T-helper 1 cell treated with Interleukin-12 subunit alpha and Interleukin-12 subunit beta and Interleukin-4 antibody, amounts not matched to agents 30 μg/mL and 1 μg/mL, for 36 hours (primary cell): Measurements from ENCODE around the gene RYR3.

ENCODE experiments used
- H3K27ac Mint-ChIP-seq: one replicate; pipeline ENCODE4 v1.8.0; 2021; ENCODE audit warnings: mild to moderate bottlenecking, mixed read lengths
- H3K27me3 Mint-ChIP-seq: one replicate; pipeline ENCODE4 v1.8.0; 2021; ENCODE audit warnings: low read depth, mixed read lengths
- H3K36me3 Mint-ChIP-seq: one replicate; pipeline ENCODE4 v1.8.0; 2021; ENCODE audit warnings: low read depth, mixed read lengths
- H3K4me1 Mint-ChIP-seq: one replicate; pipeline ENCODE4 v1.8.0; 2021; ENCODE audit warnings: low read depth, mixed read lengths
- H3K4me3 Mint-ChIP-seq: one replicate; pipeline ENCODE4 v1.8.0; 2021; ENCODE audit warnings: mild to moderate bottlenecking, moderate library complexity, mixed read lengths
- H3K9me3 Mint-ChIP-seq: one replicate; pipeline ENCODE4 v1.8.0; 2021; ENCODE audit warnings: mixed read lengths

RYR3 gene

GRCh38 chr15:33460166-33460805, 149.5 kb downstream of the RYR3 start:
- Mint-ChIP-seq H3K27me3 (no peaks in the 10 kb centered on the region), H3K4me1 (no peaks in the 10 kb centered on the region), H3K4me3 (no peak overlapping the region), H3K36me3 (no peaks in the 10 kb centered on the region), H3K9me3 (no peaks in the 10 kb centered on the region), H3K27ac (no peak overlapping the region)

GRCh38 chr15:33461671-33462070, 150.9 kb downstream of the RYR3 start:
- no peak overlapping the region for H3K27ac Mint-ChIP-seq
- H3K4me3 Mint-ChIP-seq = no peak overlapping the region

GRCh38 chr15:33467146-33467815, 156.5 kb downstream of the RYR3 start:
- no peak overlapping the region for H3K4me3 Mint-ChIP-seq
- no peaks in the 10 kb centered on the region for H3K4me1 Mint-ChIP-seq
- H3K36me3 Mint-ChIP-seq = no peaks in the 10 kb centered on the region
- H3K27me3 Mint-ChIP-seq = no peaks in the 10 kb centered on the region
- no peak overlapping the region for H3K27ac Mint-ChIP-seq
- H3K9me3 Mint-ChIP-seq = no peaks in the 10 kb centered on the region

More at GRCh38 chr15:33461671-33462070, 150.9 kb downstream of the RYR3 start:
- H3K4me1 Mint-ChIP-seq = no peaks in the 10 kb centered on the region
- H3K27me3 Mint-ChIP-seq = no peaks in the 10 kb centered on the region
- no peaks in the 10 kb centered on the region for H3K9me3 Mint-ChIP-seq
- H3K36me3 Mint-ChIP-seq = no peaks in the 10 kb centered on the region

- Mint-ChIP-seq H3K4me3 (no peak overlapping the region), H3K4me1 (no peaks in the 10 kb centered on the region), H3K9me3 (no peaks in the 10 kb centered on the region), H3K36me3 (no peaks in the 10 kb centered on the region), H3K27me3 (no peaks in the 10 kb centered on the region), H3K27ac (no peak overlapping the region)
These were observed 157.0 kb downstream of the RYR3 start for GRCh38 chr15:33467816-33468163.

- Mint-ChIP-seq H3K9me3 (no peaks in the 10 kb centered on the region), H3K27me3 (no peaks in the 10 kb centered on the region), H3K4me3 (no peak overlapping the region), H3K27ac (no peak overlapping the region), H3K4me1 (no peaks in the 10 kb centered on the region), H3K36me3 (no peaks in the 10 kb centered on the region)
These were observed 158.0 kb downstream of the RYR3 start for GRCh38 chr15:33468740-33469139.

- no peak overlapping the region for H3K27ac Mint-ChIP-seq
- no peak overlapping the region for H3K4me3 Mint-ChIP-seq
- H3K27me3 Mint-ChIP-seq = no peaks in the 10 kb centered on the region
- H3K9me3 Mint-ChIP-seq = no peaks in the 10 kb centered on the region
- no peaks in the 10 kb centered on the region for H3K36me3 Mint-ChIP-seq
- no peaks in the 10 kb centered on the region for H3K4me1 Mint-ChIP-seq
These were observed 162.2 kb downstream of the RYR3 start for GRCh38 chr15:33473005-33473404.

GRCh38 chr15:33473714-33474113, 162.9 kb downstream of the RYR3 start:
- Mint-ChIP-seq H3K9me3 (no peaks in the 10 kb centered on the region), H3K4me1 (no peaks in the 10 kb centered on the region), H3K27me3 (no peaks in the 10 kb centered on the region), H3K36me3 (no peaks in the 10 kb centered on the region), H3K4me3 (no peak overlapping the region), H3K27ac (no peak overlapping the region)

GRCh38 chr15:33476076-33476475, 165.3 kb downstream of the RYR3 start:
- H3K4me3 Mint-ChIP-seq = no peak overlapping the region
- no peaks in the 10 kb centered on the region for H3K9me3 Mint-ChIP-seq
- no peaks in the 10 kb centered on the region for H3K36me3 Mint-ChIP-seq
- H3K4me1 Mint-ChIP-seq = no peaks in the 10 kb centered on the region
- H3K27ac Mint-ChIP-seq = no peak overlapping the region
- H3K27me3 Mint-ChIP-seq = no peaks in the 10 kb centered on the region

GRCh38 chr15:33476908-33477307, 166.1 kb downstream of the RYR3 start:
- Mint-ChIP-seq H3K4me1 (no peaks in the 10 kb centered on the region), H3K36me3 (no peaks in the 10 kb centered on the region), H3K9me3 (no peaks in the 10 kb centered on the region), H3K4me3 (no peak overlapping the region), H3K27me3 (no peaks in the 10 kb centered on the region), H3K27ac (no peak overlapping the region)

- Mint-ChIP-seq H3K9me3 (peaks cover 7% of the 10 kb centered on the region), H3K4me3 (no peak overlapping the region), H3K36me3 (no peaks in the 10 kb centered on the region), H3K27me3 (no peaks in the 10 kb centered on the region), H3K4me1 (no peaks in the 10 kb centered on the region), H3K27ac (no peak overlapping the region)
These were observed 178.6 kb downstream of the RYR3 start for GRCh38 chr15:33489335-33489734.

- Mint-ChIP-seq H3K4me1 (no peaks in the 10 kb centered on the region), H3K27ac (no peak overlapping the region), H3K9me3 (peaks cover 7% of the 10 kb centered on the region), H3K36me3 (no peaks in the 10 kb centered on the region), H3K4me3 (no peak overlapping the region), H3K27me3 (no peaks in the 10 kb centered on the region)
These were observed 179.9 kb downstream of the RYR3 start for GRCh38 chr15:33490703-33491102.

GRCh38 chr15:33492434-33493052, 181.8 kb downstream of the RYR3 start:
- peaks cover 7% of the 10 kb centered on the region for H3K9me3 Mint-ChIP-seq
- no peaks in the 10 kb centered on the region for H3K4me1 Mint-ChIP-seq
- no peaks in the 10 kb centered on the region for H3K27me3 Mint-ChIP-seq
- no peaks in the 10 kb centered on the region for H3K36me3 Mint-ChIP-seq
- H3K27ac Mint-ChIP-seq = no peak overlapping the region
- no peak overlapping the region for H3K4me3 Mint-ChIP-seq

- peaks cover 5% of the 10 kb centered on the region for H3K9me3 Mint-ChIP-seq
- no peak overlapping the region for H3K4me3 Mint-ChIP-seq
- H3K27me3 Mint-ChIP-seq = no peaks in the 10 kb centered on the region
- H3K4me1 Mint-ChIP-seq = no peaks in the 10 kb centered on the region
- no peaks in the 10 kb centered on the region for H3K36me3 Mint-ChIP-seq
- H3K27ac Mint-ChIP-seq = no peak overlapping the region
These were observed 183.5 kb downstream of the RYR3 start for GRCh38 chr15:33494306-33494705.

- Mint-ChIP-seq H3K4me1 (no peaks in the 10 kb centered on the region), H3K4me3 (no peak overlapping the region), H3K27ac (no peak overlapping the region), H3K36me3 (no peaks in the 10 kb centered on the region), H3K9me3 (no peaks in the 10 kb centered on the region), H3K27me3 (no peaks in the 10 kb centered on the region)
These were observed 189.8 kb downstream of the RYR3 start for GRCh38 chr15:33500432-33501195.

GRCh38 chr15:33503681-33504080, 192.9 kb downstream of the RYR3 start:
- Mint-ChIP-seq H3K27me3 (no peaks in the 10 kb centered on the region), H3K36me3 (no peaks in the 10 kb centered on the region), H3K27ac (no peak overlapping the region), H3K4me1 (no peaks in the 10 kb centered on the region), H3K4me3 (no peak overlapping the region), H3K9me3 (no peaks in the 10 kb centered on the region)
